ENCODE measurements around the gene GPR132. TPM values are rescaled to one million over a fixed set of nuclear protein-coding genes. Genes with fewer than 3 reads are reported as not detected.
A peak's percentile ranks its signal among the peaks of the same experiment; 100 is the strongest.

Gene GPR132
- total RNA-seq, 1 experiment from 2014 or later, result 0.20 TPM

DNA sequence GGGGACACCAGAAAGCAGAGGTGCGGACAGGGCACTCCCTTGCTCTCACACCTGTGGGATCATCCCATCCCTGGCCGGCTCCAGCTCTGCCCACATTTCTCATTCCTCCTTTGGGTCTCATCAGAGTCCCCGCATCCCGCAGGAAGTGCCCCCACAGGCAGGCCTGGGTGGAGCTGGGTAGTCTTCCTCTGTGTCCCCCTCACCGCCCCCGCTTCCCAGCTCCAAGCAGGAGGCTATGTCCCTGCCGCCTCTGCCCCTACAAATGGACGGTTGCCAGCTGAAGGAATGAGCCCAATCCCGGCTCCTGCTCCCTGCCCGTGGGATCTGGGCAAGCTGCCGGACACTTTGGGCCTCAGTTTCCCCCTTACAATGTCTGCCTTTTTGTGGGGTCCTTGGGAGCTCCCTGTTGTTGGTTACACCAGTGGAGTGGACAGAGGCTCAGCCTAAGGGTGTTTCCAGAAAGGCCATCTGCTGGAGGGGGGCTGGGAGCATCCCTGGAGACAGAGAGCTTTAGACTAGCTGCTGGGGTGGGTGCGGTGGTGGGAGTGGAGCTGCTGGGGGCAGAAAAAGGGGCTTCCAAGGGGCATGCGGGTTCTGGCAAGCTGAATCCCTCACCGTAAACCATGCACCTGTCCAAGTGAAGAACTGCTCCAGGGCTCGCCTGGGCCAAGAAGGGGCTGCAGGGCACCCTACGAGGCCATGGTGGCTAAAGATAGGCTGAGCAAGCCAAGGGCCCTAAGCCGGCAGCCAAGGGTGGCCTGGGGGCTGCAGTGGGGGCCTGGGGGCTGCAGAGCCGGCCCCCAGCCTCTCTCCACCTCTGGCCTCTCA, 7.9 kb upstream of the GPR132 start:
- no CpG with 5 or more reads among the region's 18 CpGs for WGBS (ENCODE audit: extremely low coverage, insufficient read length, low lambda C conversion rate)
- no peak overlapping the region for H2AK5ac ChIP-seq (ENCODE audit: insufficient read length, low read length)
- DNase-seq, result peak; percentile 22
- H3K4me2 ChIP-seq (ENCODE audit: insufficient read depth, insufficient read length, low read length), result no peak overlapping the region
- H3K23me2 ChIP-seq (ENCODE audit: insufficient read length, low read depth, low read length, poor library complexity, severe bottlenecking), result no peaks in the 10 kb centered on the region
- no peak overlapping the region for H3K4me3 Mint-ChIP-seq
- H3K4ac ChIP-seq (ENCODE audit: low read depth, low read length), result no peak overlapping the region
- H3K27me3 ChIP-seq (ENCODE audit: insufficient read depth, low read length), result no peaks in the 10 kb centered on the region
- no peaks in the 10 kb centered on the region; the same call in 1 of the 2 replicates for H3K4me1 ChIP-seq (ENCODE audit: insufficient read depth, low read length)
- no peaks in the 10 kb centered on the region for H3K36me3 Mint-ChIP-seq (ENCODE audit: insufficient read depth in 1 of 3, low read depth in 3 of 3)
- TF ChIP-seq, protein P1, sequence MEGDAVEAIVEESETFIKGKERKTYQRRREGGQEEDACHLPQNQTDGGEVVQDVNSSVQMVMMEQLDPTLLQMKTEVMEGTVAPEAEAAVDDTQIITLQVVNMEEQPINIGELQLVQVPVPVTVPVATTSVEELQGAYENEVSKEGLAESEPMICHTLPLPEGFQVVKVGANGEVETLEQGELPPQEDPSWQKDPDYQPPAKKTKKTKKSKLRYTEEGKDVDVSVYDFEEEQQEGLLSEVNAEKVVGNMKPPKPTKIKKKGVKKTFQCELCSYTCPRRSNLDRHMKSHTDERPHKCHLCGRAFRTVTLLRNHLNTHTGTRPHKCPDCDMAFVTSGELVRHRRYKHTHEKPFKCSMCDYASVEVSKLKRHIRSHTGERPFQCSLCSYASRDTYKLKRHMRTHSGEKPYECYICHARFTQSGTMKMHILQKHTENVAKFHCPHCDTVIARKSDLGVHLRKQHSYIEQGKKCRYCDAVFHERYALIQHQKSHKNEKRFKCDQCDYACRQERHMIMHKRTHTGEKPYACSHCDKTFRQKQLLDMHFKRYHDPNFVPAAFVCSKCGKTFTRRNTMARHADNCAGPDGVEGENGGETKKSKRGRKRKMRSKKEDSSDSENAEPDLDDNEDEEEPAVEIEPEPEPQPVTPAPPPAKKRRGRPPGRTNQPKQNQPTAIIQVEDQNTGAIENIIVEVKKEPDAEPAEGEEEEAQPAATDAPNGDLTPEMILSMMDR (conservative IDR thresholded peaks at IDR 0.05), result no peak
- H2BK5ac ChIP-seq (ENCODE audit: insufficient read length, low read length), result no peak overlapping the region
- no peak overlapping the region for H2AFZ ChIP-seq (ENCODE audit: low read length)
- H3K9me3 Mint-ChIP-seq, result no peaks in the 10 kb centered on the region; a peak in 4 of 5 replicates
- H3K79me2 ChIP-seq (ENCODE audit: insufficient read depth, low read length), result no peaks in the 10 kb centered on the region
- H4K8ac ChIP-seq (replicated peaks; ENCODE audit: insufficient read length, low read depth, low read length), result no peak overlapping the region
- no peak overlapping the region for H4K91ac ChIP-seq (ENCODE audit: insufficient read length, low read depth, low read length)
- no peak overlapping the region for H3K14ac ChIP-seq (ENCODE audit: insufficient read depth, low read length)
- no peaks in the 10 kb centered on the region for H3K79me1 ChIP-seq (ENCODE audit: insufficient read depth, low read depth, low read length, poor library complexity, severe bottlenecking)
- no peak overlapping the region for H2BK15ac ChIP-seq (ENCODE audit: low read depth, low read length)
- H3K27ac Mint-ChIP-seq, result no peak overlapping the region; a peak in 1 of 7 replicates
- H2BK12ac ChIP-seq (ENCODE audit: insufficient read length, low read depth, low read length), result no peak overlapping the region
- H3K23ac ChIP-seq (ENCODE audit: insufficient read length, low read depth, low read length), result no peak overlapping the region
- H3K9me3 ChIP-seq (ENCODE audit: control insufficient read depth, low read depth, low read length), result no peaks in the 10 kb centered on the region
- H3K56ac ChIP-seq (ENCODE audit: insufficient read length, low read depth, low read length), result no peak overlapping the region
- no peak overlapping the region for H3K9ac ChIP-seq (ENCODE audit: extremely low read depth, insufficient read length, low read length)
- H2BK20ac ChIP-seq (ENCODE audit: low read depth, low read length, poor library complexity, severe bottlenecking), result no peak overlapping the region
- H3K4me1 Mint-ChIP-seq, result peaks cover 8 to 22% of the 10 kb centered on the region in 2 experiments
- H4K5ac ChIP-seq (ENCODE audit: insufficient read length, low read depth, low read length), result no peak overlapping the region
- peaks cover 17% of the 10 kb centered on the region for H3K27me3 Mint-ChIP-seq (ENCODE audit: low read depth)
- H3K27ac ChIP-seq (ENCODE audit: insufficient read length, low read depth, low read length), result no peak overlapping the region
- no peak overlapping the region for H2BK120ac ChIP-seq (ENCODE audit: low read depth, low read length, poor library complexity, severe bottlenecking)
- H3K18ac ChIP-seq (ENCODE audit: insufficient read length, low read depth, low read length), result no peak overlapping the region
- no peak overlapping the region for H3T11ph ChIP-seq (ENCODE audit: low read length)
- H4K20me1 ChIP-seq (ENCODE audit: control insufficient read depth, insufficient read depth, insufficient read length), result no peaks in the 10 kb centered on the region

All from H9 (cell line).